ENCODE results near the gene IQGAP3. TPM values are rescaled to one million over a fixed set of nuclear protein-coding genes. Genes with fewer than 3 reads are reported as not detected.

The IQGAP3 gene
- total and polyA plus RNA-seq, 2 of the 4 experiments (the other 2 are of a cell fraction): 12.5 to 13.6 TPM

GRCh38 chr1:156594190-156594589, 21.8 kb upstream of the IQGAP3 start:
- no peak overlapping the region for H4K91ac ChIP-seq (ENCODE audit: insufficient read depth, low read depth, low read length)
- no peak overlapping the region for H4K8ac ChIP-seq (ENCODE audit: low read depth in 2 of 2, low read length in 2 of 2)
- no peak overlapping the region for H4K5ac ChIP-seq (ENCODE audit: low read depth, low read length)
- dilution Hi-C loops (cut with HindIII; ENCODE audit: low sequenced_read_pairs, unreplicated experiment): no loop called here
- H2AFZ ChIP-seq (replicated peaks; ENCODE audit: low read length, poor library complexity): no peak overlapping the region
- 94% methylated on average over 3 of the region's 3 CpGs; no CpG with 5 or more reads in 1 of the 2 experiments for WGBS, 2 experiments (ENCODE audit: extremely low coverage in 2 of 2, insufficient read length in 1 of 2)
- no peak overlapping the region for H3K18ac ChIP-seq (ENCODE audit: low read depth, low read length)
- no peak for ATAC-seq (ENCODE audit: low read depth)
- H3K27ac ChIP-seq (ENCODE audit: insufficient read depth, low read length): no peak overlapping the region
- H3K14ac ChIP-seq (replicated peaks; ENCODE audit: low read depth, low read length): no peak overlapping the region
- no peak overlapping the region for H3K23ac ChIP-seq (ENCODE audit: low read depth, low read length)
- ChIA-PET POLR2A (ENCODE audit: unreplicated experiment) (no interaction called here), CTCF (no interaction called here)
- peaks cover 11 to 46% of the 10 kb centered on the region in 2 experiments for H3K79me1 ChIP-seq (ENCODE audit: low read depth in 1 of 2, low read length in 2 of 2)
- no peaks in the 10 kb centered on the region for H4K20me1 ChIP-seq (ENCODE audit: insufficient read depth, low read length)
- no peak overlapping the region for H3K4ac ChIP-seq (ENCODE audit: low read depth, low read length)
- BruUV-seq (replicated peaks): no TSS peak
- no peak overlapping the region for H3K56ac ChIP-seq (ENCODE audit: extremely low read depth, insufficient read depth, low read length)
- in situ Hi-C loops (cut with MboI; ENCODE audit: low sequenced_read_pairs): no loop called here
- H2BK5ac ChIP-seq (ENCODE audit: low read depth, low read length, poor library complexity, severe bottlenecking): no peak overlapping the region
- H2BK120ac ChIP-seq (ENCODE audit: low read depth, low read length): no peak overlapping the region
- H3K9ac ChIP-seq (ENCODE audit: low read depth, low read length): no peak overlapping the region
- peaks cover 10% of the 10 kb centered on the region for H3K9me1 ChIP-seq (ENCODE audit: insufficient read depth, low read length)
- no peak overlapping the region for H3K4me3 ChIP-seq (ENCODE audit: insufficient read depth, low read depth, low read length)
- intact Hi-C loops (cut with micrococcal nuclease): loop anchor here (5.0 kb wide), 1 partner anchor 112 kb away; no protein-coding TSS in a partner anchor
- H3K4me1 ChIP-seq (ENCODE audit: control insufficient read depth, insufficient read depth, low read length): peaks cover 3% of the 10 kb centered on the region; the same call in 1 of the 2 replicates
- DNase-seq: no peak
- H2AK9ac ChIP-seq (replicated peaks; ENCODE audit: low read depth, low read length, poor library complexity): no peak overlapping the region
- no peaks in the 10 kb centered on the region for H3K27me3 ChIP-seq (ENCODE audit: control insufficient read depth, insufficient read depth, low read length)
- H2BK15ac ChIP-seq (ENCODE audit: low read depth, low read length): no peak overlapping the region
- no peak overlapping the region for H2AK5ac ChIP-seq (ENCODE audit: low read depth, low read length)
- H2BK20ac ChIP-seq (ENCODE audit: low read depth, low read length): no peak overlapping the region
- TF ChIP-seq CEBPB (IDR thresholded peaks at IDR 0.05; ENCODE audit: low read depth, low read length) (no peak), FOS (IDR thresholded peaks at IDR 0.05; ENCODE audit: low read depth, low read length) (no peak), POLR2A (IDR thresholded peaks at IDR 0.05; ENCODE audit: low read depth, low read length) (no peak), NFE2L2 (IDR thresholded peaks at IDR 0.05; ENCODE audit: low read depth, low read length) (no peak)
- peaks cover 33% of the 10 kb centered on the region for H3K36me3 ChIP-seq (ENCODE audit: control insufficient read depth, insufficient read depth, low read length)
- H3K9me3 ChIP-seq (ENCODE audit: control insufficient read depth, insufficient read depth, low read length): no peaks in the 10 kb centered on the region
- H3K4me2 ChIP-seq (ENCODE audit: low read depth, low read length): no peak overlapping the region
